GM19099 (cell line): Measurements from ENCODE around the gene TANGO6.

ENCODE experiments used
- POLR2A ChIP-seq: IDR thresholded peaks from 3 replicates; pipeline ENCODE4 v1.6.1; 2011; ENCODE audit warnings: low read depth; ENCODE audit not compliant: insufficient read length; ENCODE audit errors: extremely low read depth

The TANGO6 gene

DNA sequence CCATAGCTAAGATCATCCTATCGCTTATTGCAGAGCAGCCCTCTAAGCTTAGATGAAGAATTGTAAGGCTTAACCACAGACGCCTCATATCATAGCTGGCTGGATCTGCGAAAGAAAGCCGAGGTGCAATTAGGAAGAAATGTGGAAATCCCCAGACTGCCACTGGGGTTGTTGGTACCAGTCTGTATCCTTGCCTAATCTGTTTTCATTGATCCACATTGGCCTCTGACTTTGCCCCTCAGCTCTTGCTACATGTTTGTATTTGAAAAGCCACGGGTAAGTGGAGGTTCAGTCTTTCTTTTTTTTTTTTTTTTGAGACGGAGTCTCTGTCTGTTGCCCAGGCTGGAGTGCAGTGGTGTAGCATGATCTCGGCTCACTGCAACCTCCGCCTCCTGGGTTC is 48.9 kb downstream of the TANGO6 start:
- no peak for TF ChIP-seq POLR2A

DNA sequence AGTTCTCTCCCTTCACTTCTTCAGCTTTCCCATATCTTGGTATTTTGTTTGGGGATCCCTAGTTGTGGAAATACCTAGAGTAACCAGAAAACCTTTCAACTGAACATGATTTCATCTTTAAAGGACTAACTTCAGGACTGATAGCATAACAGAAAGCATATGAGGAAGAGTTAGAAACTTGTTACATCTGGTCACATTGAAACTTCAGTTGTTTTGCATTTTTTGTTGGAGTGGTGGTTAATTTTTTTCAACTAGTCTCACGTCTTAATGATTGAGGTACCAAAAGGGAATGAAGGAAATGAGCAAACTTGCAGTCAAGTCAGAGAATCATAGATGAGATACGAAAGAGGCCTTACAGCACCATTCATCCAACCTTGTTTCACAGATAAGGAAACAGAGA is 49.6 kb downstream of the TANGO6 start:
- TF ChIP-seq POLR2A: no peak

DNA sequence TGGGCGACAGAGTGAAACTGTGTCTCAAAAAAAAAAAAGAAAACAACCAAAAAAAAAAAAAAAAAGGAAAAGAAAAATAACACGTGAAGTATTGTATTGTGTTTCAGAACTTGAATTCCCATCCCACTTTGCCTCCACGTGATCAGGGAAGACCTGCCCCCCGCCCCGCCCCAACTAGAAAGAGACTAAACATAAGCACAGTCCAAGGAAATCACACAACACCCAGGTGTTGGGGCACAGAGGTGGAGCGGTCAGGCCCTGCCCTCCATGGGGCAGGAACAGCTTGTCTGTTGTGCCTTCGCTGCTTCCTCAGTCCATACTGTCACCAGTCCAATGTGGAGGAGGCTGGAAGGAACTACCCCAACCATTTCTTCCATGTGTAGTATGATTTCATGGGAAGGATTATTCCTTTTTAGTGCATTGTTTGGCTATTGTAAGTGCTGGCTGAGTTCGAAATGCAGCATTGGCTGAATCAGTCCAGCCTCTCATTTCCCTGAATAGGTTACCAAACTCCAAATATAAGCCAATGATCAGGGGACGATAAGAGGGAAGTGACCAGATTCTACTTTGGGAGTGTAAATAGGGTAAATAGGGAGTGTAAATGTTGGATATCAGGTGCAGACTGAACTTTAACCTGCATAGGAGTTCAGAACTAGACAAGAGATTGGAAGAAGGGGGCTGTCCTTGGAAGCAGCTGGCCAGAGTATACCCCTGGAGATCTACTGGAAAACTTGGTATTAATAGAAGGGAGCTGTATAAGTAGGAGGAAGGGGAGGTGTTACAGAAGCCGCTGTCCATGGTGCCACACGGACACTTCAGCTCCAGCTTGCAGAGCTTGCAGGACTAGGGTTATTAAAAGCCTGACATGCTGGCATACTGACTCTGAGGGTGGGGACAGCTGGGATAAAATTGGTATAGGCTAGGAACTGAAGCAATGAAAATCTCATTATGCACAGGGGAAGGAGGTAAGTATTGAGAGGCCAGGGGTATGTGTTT is 50.7 kb downstream of the TANGO6 start:
- TF ChIP-seq POLR2A: no peak

DNA sequence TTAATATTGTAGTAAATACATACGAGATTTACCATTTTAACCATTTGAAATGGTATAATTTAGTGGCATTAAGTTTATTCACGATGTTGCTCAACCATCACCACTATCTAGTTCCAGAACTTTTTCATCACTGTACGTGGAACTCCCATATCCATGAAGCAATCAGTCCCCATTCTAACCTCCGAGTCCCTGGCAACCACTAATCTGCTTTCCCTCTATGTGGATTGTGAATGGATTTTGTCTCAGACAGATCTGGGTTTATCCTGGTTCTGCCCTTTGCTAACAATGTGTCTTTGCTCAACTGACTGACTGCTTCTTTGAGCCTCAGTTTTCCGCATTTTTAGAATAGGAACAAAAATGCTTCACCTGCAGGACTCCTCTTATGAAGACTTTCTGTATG is 51.4 kb downstream of the TANGO6 start:
- TF ChIP-seq POLR2A: no peak

DNA sequence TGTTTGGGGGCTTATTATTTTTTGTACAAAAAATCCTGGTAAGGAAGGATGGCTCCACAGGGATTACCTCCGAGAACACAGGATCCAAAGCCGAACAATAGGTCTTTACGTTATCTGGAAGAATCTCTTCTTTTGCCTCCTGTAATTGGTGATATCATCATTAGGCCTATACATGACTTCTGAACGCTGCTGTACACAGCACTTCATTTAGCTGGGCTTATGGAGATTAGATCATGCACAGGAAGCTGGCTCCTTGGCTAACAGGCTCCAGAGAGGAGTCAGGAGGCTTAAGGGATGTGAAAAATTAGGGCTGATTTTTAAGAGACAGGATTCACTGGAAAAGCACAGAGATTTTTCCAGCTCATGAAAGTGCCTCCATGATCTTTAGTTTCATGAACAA is 54.7 kb downstream of the TANGO6 start:
- no peak for TF ChIP-seq POLR2A

DNA sequence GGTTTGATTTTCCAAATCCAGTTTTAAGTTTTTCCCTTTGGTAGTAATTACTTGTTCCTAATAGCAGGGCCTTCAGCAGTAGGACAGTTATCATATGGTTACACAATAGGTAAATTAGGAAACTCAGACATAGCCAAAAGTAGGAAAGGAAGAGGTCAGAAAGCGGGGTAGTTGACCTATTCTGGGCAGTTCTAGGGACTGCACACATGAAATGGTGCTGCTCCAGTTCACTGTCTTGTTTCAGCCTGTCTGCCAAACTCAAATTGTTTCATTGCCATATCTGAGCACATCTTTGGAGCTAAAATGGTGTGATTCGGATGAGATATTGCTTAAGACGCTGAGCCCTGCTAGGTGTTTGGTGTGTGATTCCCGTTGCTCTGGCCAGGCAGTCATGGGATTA is 56.7 kb downstream of the TANGO6 start:
- TF ChIP-seq POLR2A: no peak

DNA sequence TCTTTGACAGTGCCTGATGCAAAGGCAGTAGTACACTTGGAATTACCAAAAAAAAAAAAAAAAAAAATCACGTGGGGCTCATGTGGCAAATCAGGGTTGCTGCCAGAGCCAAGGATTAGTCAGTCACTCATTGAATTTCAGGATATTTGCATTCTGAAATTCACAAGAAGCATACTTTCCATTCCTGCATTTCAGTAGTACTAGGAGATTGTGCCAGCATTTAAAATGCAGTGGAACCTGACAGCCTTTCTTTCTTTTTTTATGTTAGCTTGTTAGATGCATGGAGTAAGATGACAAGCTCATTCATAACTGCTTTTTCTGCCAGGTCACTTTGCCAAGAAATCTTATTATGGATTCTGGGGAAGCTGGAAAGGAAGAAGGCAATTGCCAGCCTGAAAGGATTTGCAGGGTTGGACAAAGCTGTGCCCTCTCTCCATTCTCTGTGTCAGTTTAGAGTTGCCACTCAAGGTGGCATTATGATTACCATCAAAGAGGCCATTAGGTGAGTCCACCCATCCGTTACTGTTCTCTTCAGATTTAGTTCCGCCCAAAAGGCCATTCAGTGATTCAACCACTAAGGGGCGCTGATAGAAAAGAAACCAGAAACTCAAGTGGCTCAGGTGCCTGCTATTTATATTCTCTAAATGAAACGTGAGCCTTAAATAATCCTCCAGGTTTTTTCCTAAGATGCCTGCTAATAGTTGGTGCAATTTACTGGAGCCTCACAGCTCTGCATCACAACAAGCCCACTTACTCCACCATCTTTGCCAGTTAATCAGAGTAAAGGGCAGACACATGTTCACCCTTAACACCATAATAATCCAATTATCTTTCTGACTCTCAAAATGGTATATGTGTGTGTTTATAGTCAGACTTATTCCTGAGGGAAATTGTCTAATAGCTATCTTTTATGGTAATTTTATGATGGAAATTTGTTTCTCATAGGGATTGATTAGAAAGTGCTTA is 59.0 kb downstream of the TANGO6 start:
- TF ChIP-seq POLR2A: no peak

DNA sequence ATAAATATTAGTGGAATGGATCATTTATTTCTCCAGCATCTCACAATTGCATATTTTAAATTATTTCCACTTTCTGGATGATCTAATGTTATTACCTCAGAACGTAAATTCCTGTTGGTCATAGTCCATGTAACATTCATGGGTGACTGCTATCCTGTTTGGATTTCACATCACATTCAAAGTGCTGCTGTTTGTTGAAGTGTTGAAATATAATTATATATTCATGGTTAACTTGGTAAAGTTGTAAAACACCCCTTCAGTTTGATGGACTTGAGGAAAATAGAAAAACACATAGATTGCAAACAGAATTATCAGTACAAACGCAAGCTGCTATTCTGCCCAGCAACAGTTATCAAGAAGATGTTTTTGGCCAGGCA is 59.6 kb downstream of the TANGO6 start:
- TF ChIP-seq POLR2A: no peak

DNA sequence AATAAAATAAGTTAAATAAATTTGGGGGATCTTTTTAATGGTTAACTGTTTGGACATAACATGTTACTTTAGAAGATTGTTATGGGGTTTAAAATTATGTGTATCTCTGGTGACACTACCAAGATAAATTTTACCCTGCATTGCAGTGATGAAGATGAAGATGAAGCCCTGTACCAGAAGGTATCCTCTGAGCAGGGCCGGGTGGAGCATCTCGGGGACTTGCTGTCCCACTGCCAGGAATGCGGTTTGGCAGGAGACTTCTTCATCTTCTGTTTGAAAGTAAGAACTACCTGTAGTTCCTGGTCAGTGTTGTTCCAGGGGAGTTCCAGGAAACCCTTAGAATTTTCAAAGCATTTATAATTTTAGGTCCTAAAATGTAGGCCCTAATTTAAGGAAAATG is 64.0 kb downstream of the TANGO6 start:
- no peak for TF ChIP-seq POLR2A

DNA sequence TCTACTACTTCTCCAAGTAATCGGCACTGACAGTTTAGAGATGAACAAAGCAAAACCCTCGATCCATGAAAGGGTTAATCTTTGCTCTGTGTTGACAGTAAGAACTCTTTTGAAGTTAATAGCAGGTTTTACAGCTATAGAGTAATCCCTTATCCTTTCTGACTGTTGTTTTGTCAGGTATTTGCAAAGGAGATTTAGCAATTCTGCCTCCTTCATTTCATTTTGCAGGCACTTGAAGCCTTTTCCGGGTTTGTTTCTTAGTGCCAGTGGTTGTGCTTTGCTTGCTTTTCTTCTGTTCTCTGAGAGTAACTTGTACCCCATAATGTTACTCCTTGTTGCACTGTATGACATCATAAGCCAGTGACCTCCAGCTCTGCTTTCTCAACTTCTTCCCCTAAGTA is 64.5 kb downstream of the TANGO6 start:
- no peak for TF ChIP-seq POLR2A

DNA sequence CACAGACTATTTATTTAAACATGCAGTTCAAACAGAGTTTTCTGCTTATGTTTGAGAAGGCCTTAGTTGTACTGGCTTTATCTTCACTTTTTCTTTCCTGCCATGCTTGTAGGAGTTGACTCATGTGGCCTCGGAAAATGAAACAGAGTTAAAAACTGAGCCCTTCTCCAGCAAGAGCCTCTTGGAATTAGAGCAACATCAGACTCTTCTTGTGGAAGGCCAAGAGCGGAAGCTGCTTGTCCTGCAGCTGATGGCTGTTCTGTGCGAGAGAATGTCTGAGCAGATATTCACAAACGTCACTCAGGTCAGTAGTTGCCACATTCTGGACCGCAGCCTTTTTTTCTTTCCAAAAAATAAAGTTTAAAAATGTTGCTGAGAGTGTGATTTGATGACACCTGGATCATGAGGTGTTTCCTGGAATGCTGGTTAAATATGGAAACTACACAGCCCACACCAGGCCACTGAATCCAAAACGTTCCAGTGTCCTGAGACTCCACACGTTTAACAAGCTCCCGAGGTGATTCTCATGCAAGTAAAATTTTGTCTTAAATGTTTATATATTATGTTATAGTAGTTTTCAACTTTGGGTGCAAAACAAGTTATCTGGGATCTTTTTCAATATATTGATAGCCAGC is 65.9 kb downstream of the TANGO6 start:
- TF ChIP-seq POLR2A: no peak

DNA sequence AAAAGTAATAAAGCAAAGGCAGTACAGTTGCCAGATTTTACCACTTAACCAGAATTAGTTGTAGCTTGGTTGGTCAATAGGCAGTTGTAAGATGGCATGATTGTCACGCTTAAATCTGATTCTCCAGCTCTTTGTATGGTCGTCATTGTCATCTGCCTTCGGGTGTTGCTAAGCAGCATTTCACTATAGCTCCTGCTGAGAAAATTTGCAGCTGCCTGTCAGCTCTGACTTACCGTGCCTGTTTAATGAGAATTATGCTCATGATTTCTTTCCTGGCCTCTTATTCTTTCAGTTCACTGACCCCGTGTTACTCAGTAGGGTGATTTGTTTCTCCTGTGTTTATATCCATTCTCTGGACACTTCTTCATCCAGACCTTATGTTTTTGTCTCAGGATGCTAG is 66.7 kb downstream of the TANGO6 start:
- TF ChIP-seq POLR2A: no peak

DNA sequence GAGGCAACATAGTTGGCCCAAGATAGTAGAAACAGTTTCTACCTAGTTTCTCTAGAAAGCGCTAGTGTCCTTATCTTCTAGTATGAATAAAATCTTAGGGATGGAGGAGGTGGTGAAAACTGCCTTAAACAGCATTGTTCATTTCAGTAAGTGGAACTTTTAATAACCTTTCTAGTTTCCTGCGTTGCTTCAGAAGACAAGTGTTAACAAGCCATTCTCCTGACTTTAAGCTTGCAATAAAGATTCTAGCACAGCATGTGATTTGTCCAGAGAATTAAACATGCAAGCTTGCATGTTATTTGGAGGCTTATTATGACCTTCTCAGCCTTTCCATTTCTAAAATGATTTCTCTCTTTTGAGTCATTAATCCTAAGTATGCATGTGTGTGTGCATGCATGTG is 72.3 kb downstream of the TANGO6 start:
- TF ChIP-seq POLR2A: no peak

DNA sequence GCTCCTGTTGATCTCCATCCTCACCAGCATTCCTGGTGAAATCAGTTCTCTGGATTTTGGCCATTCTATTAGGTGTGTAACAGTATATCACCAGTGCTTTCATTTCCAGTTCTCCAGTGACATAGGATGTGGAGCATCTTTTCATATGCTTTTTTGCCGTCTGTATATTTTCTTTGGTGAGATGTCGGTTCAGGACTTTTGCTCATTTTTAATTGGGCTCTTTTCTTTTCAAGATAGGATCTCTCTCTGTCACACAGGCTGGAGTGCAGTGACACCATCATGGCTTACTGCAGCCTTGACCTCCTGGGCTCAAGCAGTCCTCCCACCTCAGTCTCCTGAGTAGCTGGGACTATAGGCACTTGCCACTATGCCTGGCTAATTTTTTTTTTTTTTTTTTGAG is 74.2 kb downstream of the TANGO6 start:
- no peak for TF ChIP-seq POLR2A

DNA sequence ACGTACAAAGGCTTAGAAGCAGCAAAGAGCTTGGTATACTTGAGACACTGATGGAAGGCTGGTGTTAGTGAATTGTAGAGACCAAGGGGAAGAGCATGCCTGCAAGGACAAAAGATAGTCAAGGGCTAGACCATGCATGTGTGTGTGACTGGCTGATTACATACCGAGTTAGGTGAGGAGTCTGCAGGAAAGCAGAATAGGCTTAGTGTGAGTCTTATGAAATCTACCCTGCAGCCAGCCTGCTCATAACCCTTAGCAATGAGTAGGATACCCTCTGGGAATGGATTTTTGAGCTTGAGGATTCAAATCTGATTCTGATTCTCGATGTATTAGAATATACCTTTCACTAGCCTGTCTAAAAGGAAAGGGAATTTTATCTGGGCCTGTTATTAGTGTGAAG is 77.0 kb downstream of the TANGO6 start:
- no peak for TF ChIP-seq POLR2A
